DOHH2 (cell line): ENCODE results near the gene PSME1.

ENCODE experiments used
- H3F3A ChIP-seq: fragments of 200-600 bp; sonication (generic), shearing (Covaris generic); 2 replicates; pipeline ENCODE4 v1.6.0; 2016; ENCODE audit warnings: antibody characterized with exemption, mild to moderate bottlenecking; ENCODE audit not compliant: control insufficient read depth, insufficient read depth
- H3K27ac ChIP-seq: fragments of 200-600 bp; sonication (generic); 2 replicates; pipeline ENCODE4 v1.5.1; 2014; ENCODE audit warnings: low read depth, mild to moderate bottlenecking, low read length, moderate library complexity
- H3K27me3 ChIP-seq: fragments of 200-600 bp; sonication (generic); 2 replicates; pipeline ENCODE4 v1.6.1; 2014; ENCODE audit warnings: mild to moderate bottlenecking, low read length, mixed read lengths; ENCODE audit not compliant: control insufficient read depth
- H3K36me3 ChIP-seq: fragments of 200-600 bp; sonication (generic); 2 replicates; pipeline ENCODE4 v1.6.1; 2014; ENCODE audit warnings: mild to moderate bottlenecking, low read length, moderate library complexity, mixed read lengths; ENCODE audit not compliant: control insufficient read depth
- H3K4me1 ChIP-seq: fragments of 200-600 bp; sonication (generic); 2 replicates; pipeline ENCODE4 v1.6.1; 2014; ENCODE audit warnings: mild to moderate bottlenecking, low read length, mixed read lengths; ENCODE audit not compliant: control insufficient read depth
- H3K4me2 ChIP-seq: fragments of 200-600 bp; sonication (generic); 2 replicates; pipeline ENCODE4 v1.6.0; 2014; ENCODE audit warnings: mild to moderate bottlenecking, low read length, moderate library complexity
- H3K4me3 ChIP-seq: fragments of 200-600 bp; sonication (generic); 2 replicates; pipeline ENCODE4 v1.5.1; 2014; ENCODE audit warnings: mild to moderate bottlenecking, low read length, mixed read lengths
- H3K79me2 ChIP-seq: fragments of 200-600 bp; sonication (generic); 2 replicates; pipeline ENCODE4 v1.6.1; 2014; ENCODE audit warnings: mild to moderate bottlenecking, low read length, mixed read lengths; ENCODE audit not compliant: control insufficient read depth
- H3K9me2 ChIP-seq: fragments of 200-600 bp; sonication (generic); replicated peaks from 2 replicates; pipeline ENCODE4 v1.6.1; 2014; ENCODE audit warnings: mild to moderate bottlenecking, low read length, mixed read lengths; ENCODE audit not compliant: control insufficient read depth
- H3K9me3 ChIP-seq: fragments of 200-600 bp; sonication (generic); 2 replicates; pipeline ENCODE4 v1.6.1; 2014; ENCODE audit warnings: antibody characterized with exemption, low read length, mixed read lengths; ENCODE audit not compliant: control insufficient read depth, insufficient read depth
- H4K20me1 ChIP-seq: fragments of 200-600 bp; sonication (generic); 2 replicates; pipeline ENCODE4 v1.6.0; 2014; ENCODE audit warnings: low read depth, mild to moderate bottlenecking, antibody characterized with exemption, low read length, moderate library complexity; ENCODE audit not compliant: control insufficient read depth, insufficient read depth
- EZH2phosphoT487 ChIP-seq: fragments of 200-600 bp; sonication (generic); IDR thresholded peaks from 2 replicates; pipeline ENCODE4 v1.6.1; 2017; ENCODE audit warnings: borderline replicate concordance, mild to moderate bottlenecking, antibody characterized with exemption, low read length, moderate library complexity, mixed read lengths
- TF ChIP-seq, protein P1 (sequence below): fragments of 200-600 bp; sonication (generic); IDR thresholded peaks from one replicate; pipeline ENCODE4 v1.5.1; 2014; ENCODE audit warnings: antibody characterized with exemption, mild to moderate bottlenecking, low read depth, low read length; ENCODE audit not compliant: poor library complexity, severe bottlenecking

PSME1 gene

DNA sequence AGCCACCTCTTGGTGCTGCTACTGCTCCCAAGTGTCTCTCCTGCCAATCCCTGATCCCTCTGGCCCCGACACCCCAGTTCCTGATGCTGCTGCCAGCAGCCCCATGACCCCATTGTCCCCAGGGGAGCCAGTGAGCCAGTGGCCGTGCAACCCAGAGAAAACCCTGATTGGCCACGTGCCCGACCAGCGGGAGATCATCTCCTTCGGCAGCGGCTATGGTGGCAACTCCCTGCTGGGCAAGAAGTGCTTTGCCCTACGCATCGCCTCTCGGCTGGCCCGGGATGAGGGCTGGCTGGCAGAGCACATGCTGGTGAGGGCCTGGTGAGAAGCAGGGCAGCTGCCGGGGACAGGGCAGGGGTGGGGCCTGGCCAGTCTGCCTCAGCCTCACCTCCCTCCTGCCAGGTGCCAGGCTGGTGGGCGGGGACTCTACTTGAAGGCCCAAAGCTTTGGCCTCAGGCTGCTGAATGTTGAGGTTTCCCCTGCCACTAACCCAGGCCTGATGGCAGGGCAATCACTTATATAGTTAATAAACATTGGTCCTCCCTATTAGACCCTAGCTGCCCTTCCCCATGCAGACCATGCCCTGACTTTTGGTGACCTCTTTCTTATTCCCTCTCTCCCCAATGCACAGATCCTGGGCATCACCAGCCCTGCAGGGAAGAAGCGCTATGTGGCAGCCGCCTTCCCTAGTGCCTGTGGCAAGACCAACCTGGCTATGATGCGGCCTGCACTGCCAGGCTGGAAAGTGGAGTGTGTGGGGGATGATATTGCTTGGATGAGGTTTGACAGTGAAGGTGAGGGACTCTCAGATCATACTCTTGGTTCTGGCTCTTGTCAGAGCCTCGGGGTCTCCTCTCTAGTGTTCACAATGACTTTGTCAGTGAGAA, 36.8 kb upstream of the PSME1 start:
- H4K20me1 ChIP-seq, result no peaks in the 10 kb centered on the region
- H3K9me3 ChIP-seq, result no peaks in the 10 kb centered on the region
- no peak overlapping the region for H3K4me3 ChIP-seq
- no peaks in the 10 kb centered on the region for H3K27me3 ChIP-seq
- H3K36me3 ChIP-seq, result peaks cover 58% of the 10 kb centered on the region
- peaks cover 8% of the 10 kb centered on the region; the same call in 1 of the 2 replicates for H3F3A ChIP-seq
- H3K9me2 ChIP-seq, result no peaks in the 10 kb centered on the region
- peaks cover 12% of the 10 kb centered on the region for H3K4me1 ChIP-seq
- peaks cover 17% of the 10 kb centered on the region for H3K79me2 ChIP-seq
- no peak overlapping the region for H3K4me2 ChIP-seq
- H3K27ac ChIP-seq, result no peak overlapping the region
- TF ChIP-seq, protein P1, sequence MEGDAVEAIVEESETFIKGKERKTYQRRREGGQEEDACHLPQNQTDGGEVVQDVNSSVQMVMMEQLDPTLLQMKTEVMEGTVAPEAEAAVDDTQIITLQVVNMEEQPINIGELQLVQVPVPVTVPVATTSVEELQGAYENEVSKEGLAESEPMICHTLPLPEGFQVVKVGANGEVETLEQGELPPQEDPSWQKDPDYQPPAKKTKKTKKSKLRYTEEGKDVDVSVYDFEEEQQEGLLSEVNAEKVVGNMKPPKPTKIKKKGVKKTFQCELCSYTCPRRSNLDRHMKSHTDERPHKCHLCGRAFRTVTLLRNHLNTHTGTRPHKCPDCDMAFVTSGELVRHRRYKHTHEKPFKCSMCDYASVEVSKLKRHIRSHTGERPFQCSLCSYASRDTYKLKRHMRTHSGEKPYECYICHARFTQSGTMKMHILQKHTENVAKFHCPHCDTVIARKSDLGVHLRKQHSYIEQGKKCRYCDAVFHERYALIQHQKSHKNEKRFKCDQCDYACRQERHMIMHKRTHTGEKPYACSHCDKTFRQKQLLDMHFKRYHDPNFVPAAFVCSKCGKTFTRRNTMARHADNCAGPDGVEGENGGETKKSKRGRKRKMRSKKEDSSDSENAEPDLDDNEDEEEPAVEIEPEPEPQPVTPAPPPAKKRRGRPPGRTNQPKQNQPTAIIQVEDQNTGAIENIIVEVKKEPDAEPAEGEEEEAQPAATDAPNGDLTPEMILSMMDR, result no peak
- TF ChIP-seq EZH2phosphoT487, result no peak

DNA sequence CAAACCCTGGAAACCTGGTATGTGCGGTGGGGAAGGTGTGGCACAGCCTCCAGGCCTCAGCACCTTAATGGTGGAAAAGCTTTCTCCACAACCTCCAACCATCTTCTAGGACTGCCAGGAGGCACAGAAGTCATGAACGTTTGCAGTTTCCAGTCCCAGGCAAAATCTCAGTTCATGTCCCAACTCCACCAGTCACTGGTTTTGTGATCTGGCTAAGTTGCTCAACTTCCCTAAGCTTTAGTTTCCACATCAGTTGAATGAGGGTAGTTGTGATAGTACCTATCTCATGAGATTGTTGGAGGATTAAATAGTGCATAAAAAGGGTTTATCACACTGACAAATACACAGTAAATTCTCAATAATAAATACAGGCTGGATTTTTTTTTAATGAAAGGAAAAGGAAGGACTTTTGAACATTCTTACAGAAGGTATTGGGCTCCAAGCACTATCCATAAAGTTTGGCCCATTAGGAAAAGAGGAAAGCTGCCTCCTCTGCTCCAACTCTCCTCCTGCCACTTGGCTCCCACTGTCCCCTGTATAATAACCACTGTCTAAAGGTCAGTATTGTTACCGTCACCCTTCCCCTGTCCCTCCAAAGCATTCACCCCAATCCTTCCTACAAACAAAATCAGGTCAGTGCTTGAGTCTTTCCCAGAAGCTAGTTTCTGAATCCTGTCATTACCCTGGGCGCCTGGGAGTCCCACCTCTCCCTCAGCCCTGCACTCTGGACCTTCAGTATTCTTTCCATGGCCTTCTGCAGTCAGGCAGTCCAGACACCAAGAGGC, 35.6 kb upstream of the PSME1 start:
- Histone ChIP-seq H4K20me1 (no peaks in the 10 kb centered on the region), H3K27me3 (no peaks in the 10 kb centered on the region), H3K9me2 (no peaks in the 10 kb centered on the region), H3K4me1 (peaks cover 6% of the 10 kb centered on the region), H3K4me3 (no peak overlapping the region), H3K9me3 (no peaks in the 10 kb centered on the region), H3K27ac (no peak overlapping the region), H3F3A (peaks cover 3% of the 10 kb centered on the region; the same call in 1 of the 2 replicates), H3K36me3 (peaks cover 49% of the 10 kb centered on the region), H3K4me2 (no peak overlapping the region), H3K79me2 (peaks cover 5% of the 10 kb centered on the region)
- TF ChIP-seq, protein P1, result no peak
- no peak for TF ChIP-seq EZH2phosphoT487

DNA sequence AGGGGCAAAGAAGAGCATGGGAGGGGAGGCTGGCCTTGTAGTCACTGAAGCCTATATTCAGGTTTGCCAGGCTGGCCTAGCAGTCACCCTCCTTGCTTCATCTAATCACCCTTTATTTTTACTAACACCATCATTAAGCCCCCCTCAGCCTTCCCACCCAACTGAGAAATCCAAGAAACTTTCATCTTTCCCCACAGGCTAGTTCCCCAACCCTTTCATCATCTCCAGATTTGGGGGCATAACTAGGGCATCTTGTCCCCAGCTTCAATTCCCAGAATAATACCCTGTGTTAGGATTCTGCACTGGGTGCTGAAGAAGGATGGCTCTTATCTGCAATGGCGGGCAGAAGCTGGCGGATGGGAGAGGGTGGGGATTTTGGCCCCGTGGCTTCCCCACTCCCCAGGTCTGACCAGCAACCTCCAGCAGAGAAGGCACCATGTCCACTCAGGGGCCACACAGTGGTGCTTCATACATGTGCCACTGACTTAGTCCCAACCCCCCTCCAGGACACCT, 35.0 kb upstream of the PSME1 start:
- H3K79me2 ChIP-seq, result no peaks in the 10 kb centered on the region
- no peaks in the 10 kb centered on the region for H3K27me3 ChIP-seq
- no peaks in the 10 kb centered on the region for H4K20me1 ChIP-seq
- H3K4me1 ChIP-seq, result no peaks in the 10 kb centered on the region
- H3K4me2 ChIP-seq, result no peak overlapping the region
- H3K4me3 ChIP-seq, result no peak overlapping the region
- H3K36me3 ChIP-seq, result peaks cover 49% of the 10 kb centered on the region
- no peaks in the 10 kb centered on the region for H3K9me3 ChIP-seq
- H3F3A ChIP-seq, result no peaks in the 10 kb centered on the region
- no peak overlapping the region for H3K27ac ChIP-seq
- no peak for TF ChIP-seq EZH2phosphoT487
- TF ChIP-seq, protein P1, result no peak
- no peaks in the 10 kb centered on the region for H3K9me2 ChIP-seq
